ENCODE results near the gene TMEM114.

The TMEM114 gene

DNA sequence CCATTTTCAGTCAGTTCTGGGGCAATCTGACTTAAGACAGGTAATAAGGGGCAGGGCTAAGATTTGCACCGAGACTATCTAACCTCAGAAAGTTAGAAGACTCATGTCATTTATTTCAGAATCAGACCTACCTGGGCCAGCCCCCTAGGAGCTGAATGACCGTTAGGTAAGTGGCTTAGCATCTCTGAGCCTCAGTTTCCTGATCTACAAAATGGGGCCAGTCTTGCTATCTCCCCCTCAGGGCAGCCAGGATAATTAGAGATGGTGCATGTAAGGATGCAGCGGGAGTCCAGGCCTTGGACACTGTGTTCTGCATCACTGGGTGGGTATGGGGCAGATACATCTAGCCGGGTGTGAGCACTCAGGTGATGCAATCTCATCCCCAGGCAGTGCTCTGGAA is 20.8 kb upstream of the TMEM114 start:
- no peak for DNase-seq

DNA sequence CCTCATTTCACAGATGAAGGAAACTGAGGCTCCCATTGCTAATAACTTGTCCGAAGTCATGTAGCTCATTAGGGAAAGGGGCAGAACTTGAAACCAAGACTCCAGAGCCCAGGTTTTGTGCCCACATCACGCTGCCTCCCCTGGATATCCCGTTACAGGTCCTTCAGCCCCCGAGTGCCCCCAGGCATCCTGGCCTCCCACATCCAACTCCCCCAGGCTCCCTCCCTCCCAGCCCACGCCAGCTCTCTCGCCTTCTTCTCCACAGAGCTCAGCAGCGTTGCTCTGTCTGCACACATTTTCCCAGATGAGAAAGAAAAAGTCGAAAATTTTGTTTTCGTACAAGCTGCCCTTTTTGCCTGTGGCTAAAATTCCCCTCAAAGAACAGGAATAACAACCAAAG is 16.9 kb upstream of the TMEM114 start:
- no peak for DNase-seq

DNA sequence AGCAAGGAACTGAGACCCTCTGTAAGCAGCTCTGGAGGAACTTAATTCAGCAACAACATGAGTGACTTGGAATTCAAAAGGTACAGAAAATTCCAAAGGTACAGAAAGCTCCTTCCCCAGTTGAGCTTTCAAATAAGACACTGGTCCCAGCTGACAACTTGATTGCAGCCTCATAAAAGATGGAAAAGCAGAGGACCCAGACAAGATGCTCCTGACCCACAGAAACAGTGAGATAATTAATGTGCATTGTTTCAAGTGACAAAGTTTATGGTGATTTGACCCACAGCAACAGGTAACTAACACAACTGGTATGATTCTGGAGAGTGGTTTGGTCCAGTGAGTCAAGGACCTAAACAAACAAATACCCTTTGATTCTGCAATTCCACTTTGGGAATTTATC is 15.2 kb upstream of the TMEM114 start:
- no peak for DNase-seq

DNA sequence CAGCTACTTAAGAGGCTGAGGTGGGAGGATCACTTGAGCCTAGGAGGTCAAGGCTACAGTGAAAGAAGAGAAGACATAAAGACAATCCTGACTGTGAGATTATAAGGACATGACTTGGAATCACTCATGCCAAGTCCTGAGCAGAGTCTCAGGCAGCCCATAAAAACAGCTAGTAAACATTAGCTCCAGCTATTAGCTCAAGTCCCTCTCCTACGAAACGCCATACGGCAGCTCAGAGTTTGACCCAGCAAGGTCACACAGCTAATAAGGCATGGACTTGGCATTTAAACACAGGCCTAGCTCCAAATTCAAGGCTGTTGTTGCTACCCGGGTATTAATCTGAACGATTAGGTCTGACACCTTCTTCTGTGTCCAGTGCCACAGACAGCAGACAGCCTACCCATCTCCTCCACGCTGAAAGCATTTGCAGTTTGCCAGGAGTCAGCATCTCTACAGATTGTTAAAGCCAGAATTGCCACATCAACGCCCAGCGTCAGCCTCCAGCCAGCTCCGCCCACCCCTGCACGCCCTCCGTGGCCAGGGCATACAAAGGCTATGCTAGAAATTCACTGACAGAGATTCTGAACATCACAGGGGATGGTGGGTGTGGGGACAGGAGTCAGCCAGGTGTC is 9.9 kb upstream of the TMEM114 start:
- no peak for DNase-seq

DNA sequence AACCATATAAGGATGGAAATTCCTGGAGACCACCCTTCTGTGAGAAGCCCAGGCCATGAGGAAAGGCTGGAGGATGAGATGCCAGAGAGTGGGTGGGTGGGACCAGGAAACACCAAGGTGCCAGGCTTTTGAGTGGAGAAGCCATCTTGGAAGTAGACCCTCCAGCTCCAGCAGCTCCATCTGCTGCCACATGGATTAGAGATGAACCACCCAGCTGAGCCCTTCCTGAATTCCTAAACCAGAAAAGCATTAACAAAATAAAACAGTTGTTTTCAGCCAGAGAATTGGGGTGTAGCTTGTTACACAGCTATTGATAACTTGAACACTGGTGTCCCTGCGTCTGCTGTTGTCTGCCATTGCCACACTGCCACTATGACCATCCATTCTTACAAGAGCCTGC is 6.3 kb upstream of the TMEM114 start:
- DNase-seq = no peak

DNA sequence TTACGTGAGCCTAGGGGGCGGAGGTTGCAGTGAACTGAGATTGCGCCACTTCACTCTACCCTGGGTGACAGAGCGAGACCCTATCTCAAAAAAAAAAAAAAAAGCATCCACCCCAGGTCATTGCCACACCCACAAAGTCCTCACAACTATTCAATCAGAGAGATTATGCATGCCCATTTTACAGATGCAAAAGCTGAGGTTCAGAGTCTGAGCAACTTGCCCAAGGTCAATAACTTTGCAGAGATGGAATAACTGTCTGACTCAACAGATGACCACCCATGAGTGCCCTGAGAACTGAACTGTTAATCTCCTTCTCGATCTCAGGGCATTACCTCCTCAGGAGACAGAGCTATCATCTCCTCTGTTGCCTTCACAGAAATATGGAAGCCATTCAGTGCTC is 5.5 kb upstream of the TMEM114 start:
- DNase-seq = no peak

DNA sequence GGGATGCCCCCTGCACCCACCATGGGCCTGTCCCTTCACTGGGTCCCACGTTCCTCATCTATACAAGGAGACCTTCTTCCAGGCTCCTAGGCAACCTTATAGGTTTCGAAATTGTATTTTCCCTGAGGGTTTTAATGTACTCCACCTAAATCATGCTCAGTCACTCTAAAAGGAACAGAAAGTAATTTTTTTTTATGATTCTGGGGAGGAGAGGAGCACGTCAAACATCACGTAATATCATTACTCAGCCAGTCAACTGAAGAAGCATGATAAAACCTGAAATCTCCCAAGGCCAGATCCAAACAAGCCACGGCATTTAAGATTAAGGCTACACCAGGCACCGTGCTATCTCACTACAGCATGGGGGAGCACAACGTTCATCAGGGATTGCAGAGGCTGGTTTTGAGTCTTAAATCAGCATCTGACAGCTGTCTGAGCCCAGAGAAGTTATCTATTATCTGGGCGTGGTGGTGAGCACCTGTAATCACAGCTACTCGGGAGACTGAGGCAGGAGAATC is 3.9 kb upstream of the TMEM114 start:
- no peak for DNase-seq

DNA sequence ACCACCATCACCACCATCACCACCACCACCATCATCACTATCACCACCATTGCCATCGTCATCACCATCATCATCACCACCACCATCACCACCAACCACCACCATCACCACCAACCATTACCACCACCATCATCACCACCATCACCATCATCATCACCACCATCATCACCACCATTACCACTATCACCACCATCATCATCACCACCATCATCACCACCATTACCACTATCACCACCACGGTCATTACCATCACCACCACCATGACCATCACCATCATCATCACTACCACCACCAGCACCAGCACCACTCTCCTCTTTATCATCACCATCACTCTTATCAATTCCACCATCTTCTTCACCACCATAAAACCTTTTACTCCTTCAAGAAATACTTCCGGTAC is 1.1 kb upstream of the TMEM114 start:
- DNase-seq = no peak

DNA sequence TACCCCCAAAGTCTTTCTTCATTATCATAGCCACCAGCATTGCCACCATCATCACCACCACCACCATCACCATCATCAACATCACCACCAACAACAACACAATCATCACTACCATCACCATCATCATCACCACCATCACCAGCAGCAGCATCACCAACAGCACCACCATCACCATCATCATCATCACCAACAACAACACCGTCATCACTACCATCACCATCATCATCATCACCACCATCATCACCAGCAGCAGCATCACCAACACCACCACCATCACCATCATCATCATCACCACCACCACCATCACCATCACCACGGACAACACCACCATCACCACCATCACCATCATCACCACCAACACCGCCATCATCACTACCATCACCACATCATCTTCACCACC is 500 bp upstream of the TMEM114 start:
- no peak for DNase-seq

DNA sequence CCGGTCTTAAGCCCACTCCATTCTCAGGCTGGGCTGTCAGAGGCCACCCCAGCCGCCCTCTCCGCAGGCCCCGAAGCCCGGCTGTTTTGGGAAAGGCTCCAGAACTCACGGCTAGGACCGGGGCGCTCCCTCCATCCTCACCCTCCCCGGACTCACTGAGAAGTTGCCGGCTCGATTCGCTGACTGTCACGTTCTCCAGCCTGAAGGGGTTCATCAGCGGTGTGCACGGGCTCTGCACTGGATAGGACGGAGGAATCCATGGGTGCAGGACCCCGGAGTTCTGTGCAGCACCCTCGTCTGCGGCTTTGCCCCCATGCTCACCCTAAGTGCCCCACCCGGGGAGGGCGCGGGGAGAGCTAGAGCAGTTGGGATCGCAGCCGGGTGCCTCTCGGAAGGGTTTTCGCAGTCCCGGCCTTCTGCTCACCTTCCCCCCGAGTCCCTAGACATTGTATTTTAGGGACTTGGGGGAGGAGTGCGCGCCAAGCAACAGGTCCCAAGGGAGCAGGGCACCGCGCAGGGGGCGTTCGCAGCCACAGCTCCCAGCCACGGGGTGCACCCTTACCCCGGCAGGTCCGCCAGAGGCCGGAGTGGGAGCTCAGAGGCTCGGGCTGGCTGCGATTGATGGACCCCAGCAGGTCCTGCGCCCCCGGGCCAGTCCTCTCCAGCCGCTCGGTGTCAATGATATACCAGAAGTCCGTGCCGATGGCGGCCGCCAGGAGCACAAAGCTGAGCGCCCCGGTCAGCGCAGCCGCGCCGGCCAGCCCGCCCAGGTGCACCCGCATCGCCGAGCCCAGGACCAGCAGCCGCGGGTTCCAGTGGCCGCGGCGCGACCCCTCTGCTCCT is 1.0 kb downstream of the TMEM114 start:
- DNase-seq = no peak

DNA sequence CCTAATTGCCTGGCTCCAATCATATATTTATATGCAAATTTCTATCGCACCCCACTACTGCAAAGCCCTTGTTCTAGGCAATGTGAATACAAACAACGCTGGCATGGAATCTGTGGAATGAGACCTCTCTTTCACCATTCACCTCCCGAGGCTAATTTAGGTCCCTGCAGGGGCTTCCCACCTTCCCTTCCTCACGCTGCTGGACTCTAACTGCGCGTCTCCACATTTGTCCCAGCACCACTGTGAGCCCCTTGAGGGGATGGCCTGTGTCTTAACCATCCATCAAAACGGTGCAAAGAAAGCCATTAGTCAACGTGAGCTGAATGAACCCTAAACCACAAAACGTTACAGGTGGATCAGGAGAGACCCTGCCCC is 1.6 kb downstream of the TMEM114 start:
- no peak for DNase-seq

DNA sequence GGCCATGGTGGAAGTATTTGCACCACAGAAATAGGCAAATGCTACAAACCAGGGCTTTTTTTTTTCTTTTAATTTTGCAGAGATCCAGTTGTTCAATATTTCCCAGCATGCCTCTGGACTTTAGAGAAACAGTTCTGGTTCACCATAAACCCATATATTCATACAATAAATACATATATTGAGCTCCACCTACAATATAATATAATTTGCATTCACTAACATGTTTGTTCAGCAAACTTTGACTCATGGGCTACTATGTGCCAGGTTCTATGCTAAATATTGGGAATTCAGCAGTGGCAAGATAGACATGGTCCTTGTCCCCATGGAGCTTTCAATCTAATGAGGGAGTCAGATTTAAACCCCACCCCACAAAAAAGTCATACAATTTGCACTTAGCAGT is 3.2 kb downstream of the TMEM114 start:
- DNase-seq = no peak

DNA sequence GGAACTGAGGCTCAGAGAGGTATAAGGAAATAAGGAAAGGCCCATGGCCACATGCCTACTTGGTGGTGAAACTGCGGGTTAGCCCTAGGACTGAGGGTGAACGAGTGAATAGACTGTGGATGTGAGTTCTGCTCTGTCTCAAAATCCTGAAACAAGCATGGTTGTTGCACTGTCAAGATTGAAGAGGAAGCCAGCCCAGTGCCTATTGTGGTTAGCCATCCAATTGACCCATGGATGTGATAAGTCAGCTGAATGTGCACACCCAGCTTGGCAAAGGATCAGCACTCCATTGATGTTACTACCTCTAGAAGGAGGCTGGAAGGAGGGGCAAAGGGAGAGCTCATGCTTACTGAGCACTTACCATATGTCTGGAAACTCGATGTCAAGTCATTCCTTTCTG is 4.5 kb downstream of the TMEM114 start:
- no peak for DNase-seq

DNA sequence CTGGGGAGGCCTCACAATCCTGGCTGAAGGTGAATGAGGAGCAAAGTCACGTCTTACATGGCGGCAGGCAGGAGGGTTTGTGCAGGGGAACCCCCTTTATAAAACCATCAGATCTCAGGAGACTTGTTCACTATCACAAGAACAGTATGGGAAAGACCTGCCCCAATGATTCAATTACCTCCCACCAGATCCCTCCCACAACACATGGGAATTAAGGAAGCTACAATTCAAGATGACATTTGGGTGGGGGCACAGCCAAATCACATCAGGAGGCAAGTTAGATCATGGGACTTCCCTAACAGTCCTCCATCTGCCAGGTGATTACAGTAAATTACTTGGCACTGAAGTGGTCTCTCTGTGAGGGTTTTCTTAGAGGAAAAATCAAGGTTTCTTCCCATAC is 5.3 kb downstream of the TMEM114 start:
- no peak for DNase-seq

DNA sequence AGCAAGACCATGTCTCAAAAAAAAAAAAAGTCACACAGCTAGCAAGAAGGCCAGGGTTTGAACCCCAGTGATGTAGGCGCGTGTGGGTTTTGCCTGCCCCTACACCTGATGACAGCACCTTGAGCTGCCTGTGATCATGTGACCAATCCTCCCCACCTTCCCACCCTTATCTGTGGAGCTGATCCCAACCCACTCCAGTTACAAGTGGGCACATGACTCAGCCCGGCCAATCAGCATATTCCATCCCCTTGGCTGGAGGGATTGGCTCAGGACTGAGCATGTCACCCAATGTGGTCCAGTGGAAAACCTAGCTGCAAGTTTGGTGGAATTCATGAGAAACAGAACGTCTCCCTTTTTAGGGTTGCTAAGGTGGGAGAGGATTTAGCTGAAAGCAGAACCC is 6.6 kb downstream of the TMEM114 start:
- DNase-seq = no peak

DNA sequence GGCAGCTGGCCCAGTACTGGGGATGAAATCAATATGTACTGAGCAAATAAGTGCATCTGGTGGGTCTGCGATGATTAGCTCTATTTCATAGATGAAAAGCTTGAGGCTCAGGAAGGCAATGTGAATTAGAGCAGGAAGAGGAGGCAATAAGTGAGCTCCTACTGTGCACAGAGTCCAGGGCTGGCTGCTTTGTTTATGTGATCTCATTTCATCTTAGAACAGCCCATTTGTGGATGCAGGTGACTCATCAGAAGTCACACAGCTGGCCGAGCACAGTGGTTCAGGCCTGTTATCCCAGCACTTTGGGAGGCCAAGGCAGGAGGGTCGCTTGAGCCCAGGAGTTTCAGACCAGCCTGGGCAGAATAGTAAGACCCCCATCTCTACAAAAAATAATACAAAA is 7.1 kb downstream of the TMEM114 start:
- no peak for DNase-seq

DNA sequence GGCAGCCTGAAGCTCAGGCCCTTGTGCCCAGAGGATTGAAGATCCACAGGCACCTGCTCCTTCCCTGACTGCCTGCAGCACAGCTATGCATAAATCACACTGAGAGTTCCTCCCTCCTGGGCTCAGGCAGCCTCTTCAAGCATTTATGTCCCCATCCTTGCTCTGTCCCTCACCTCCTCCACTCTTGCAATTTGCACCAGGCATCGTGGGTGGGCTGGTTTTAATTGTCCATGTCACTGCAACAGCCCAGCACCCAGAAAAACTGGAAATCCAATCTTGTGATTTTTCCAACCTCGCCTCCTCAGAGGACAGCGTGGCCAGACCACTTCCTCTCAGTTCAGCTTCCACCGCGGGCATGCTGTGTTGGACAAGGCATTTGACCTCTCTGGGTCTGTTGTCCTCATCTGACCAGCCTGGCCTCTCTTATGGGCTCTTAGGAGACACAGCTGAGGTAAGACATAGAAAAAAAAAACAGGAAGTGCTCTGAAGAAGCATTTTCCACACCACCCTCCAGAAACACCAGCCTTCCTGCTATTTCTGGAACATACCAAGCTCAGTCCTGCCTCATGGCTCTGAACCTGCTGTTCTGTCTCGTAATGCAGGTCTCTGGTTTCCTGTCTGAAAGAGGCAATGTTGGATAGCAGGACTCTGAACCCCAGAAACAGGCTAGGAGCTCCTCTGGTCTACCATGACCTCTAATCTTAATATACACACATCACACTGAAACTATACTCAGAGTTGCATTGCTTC is 8.3 kb downstream of the TMEM114 start:
- DNase-seq = no peak

DNA sequence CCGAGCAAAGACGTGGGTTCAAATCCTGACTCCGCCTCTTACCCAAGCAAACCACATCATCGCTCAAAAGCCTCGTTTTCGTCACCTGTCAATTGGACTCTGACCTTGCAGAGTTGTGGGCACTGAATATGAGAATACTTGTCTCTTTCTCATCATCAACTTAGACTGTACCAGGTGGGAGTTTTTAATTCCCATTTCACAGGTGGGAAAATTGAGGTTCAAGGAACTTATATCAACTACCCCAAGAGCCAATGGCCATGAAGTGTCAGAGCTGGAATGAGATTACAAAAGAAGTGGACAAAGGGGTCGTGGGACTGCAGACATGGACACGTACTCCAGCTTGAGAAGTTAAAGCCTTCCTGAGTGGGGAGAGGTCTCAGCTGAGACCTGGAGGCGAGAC is 10.8 kb downstream of the TMEM114 start:
- no peak for DNase-seq

DNA sequence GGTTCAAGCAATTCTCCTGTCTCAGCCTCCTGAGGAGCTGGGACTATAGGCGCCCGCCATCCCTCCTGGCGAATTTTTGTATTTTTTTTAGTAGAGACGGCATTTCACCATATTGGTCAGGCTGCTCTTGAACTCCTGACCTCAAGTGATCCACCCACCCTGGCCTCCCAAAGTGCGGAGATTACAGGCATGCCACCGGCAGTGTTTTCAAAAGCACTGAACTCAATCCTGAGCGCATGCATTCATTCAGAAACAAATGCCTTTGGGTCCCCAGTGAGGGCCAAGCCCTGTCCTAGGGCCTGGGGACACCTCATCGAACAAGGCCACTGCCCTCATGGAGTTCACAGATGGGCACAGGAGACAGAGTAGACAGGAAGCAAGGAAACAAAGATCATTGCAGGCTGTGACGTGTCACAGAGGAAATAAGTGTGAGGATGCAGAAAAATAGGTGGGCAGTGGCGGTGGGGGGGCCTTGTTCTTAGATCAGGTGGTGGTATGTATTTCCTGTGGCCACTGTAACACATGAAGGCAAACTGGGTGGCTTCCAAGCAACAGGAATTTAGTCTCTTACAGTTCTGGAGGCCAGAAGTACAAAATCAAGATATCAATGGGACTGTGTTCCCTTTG is 12.5 kb downstream of the TMEM114 start:
- no peak for DNase-seq

DNA sequence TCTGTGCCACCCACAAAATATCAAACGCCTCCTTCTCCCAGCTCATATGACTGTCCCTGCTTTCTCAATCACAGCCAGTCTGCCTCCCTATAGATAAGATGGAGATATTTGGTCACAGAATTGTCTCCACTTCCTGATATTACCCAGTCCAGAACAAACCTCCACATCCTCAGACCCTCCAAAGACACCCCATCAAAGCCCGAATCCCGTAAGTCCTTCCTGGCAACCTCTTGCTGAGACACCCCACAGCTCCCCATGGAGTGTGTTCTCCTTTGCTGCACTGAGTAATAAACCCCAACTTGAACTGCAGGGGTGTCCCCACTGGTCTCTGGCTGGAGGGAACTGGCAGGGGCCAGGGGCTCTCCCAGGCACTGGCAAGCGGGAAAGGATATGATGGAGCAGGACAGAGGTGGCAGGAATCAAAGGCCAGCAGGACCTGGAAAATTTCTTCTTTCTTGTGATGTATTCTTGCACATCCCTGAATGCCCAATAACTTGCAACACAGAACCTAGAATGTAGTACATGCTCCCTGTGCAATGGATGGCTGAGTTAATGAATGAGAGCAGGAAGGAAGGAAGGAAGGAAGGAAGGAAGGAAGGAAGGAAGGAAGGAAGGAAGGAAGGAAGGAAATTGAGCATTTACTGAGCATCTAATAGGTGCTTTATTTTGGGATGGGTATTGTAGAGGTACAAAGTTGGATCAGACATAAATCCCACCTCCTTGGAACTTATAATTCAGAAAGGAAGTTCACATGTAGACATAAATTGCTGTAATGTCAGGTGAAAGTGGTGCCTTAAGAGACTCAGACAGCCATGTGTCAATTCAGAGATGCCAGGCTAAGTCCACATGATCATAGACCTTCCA is 13.9 kb downstream of the TMEM114 start:
- no peak for DNase-seq

DNA sequence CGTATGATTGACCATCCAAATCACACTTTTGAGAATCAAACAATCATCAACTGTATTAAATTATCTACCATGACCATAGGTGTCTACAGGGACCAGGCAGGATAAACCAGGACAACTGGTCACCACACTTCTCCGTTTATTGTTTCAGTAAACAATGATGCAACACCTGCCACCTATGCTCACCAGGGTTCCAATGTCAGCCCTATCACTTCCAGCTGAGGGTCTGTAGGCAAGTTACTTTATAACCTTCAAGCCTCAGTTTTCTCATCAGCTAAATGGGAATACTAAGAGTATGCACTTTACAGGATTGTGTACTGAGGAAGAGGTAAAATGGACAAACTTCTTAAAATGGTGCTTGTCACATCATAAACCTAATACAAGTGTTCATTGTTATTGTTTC is 14.9 kb downstream of the TMEM114 start:
- DNase-seq = no peak

DNA sequence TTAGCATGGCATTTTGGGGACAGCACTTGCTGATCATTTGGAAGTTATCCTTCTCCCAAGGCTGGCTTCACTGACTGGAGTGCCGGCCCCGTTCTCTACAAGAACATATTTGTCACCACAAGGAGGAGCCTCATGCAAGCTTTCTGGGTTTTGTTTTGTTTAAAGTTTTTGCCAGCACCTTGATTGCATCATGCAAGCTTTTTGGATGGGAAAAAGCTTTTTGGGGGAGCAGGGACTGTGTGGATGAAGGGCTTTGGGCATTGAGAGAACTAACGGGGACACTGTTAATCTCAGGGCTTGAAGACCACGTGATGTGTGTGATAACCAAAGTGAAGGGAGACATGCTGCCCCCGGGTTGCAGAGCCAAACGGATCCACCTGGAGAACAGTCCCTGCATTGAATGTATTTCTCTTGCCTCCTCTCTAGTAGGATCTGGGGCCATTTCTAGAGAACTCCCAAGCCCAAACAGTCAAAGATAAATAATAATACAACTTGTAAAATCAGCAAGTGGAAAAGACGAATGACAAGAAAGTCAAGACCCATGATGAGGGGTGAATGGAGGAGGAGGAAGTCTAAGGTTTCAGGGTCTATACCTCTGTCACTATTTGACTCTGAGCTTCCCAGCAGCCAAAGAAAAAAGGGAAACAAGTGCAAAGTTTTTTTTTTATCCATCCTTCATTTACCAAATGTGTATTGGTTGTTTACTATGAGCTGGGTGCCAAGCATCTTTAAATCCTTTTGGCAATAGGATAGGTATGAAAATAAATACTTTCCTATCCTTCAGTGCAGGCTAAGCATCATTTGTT is 17.2 kb downstream of the TMEM114 start:
- DNase-seq = no peak

Measured in activated gamma-delta T cell treated with Interleukin-2 at 50 U/mL for 16 hours (primary cell).